ENCODE data around the gene XIRP2. TPM values are rescaled to one million over a fixed set of nuclear protein-coding genes. Genes with fewer than 3 reads are reported as not detected.
"Not testable (repeated sequence)": the region's sequence is repeated elsewhere in the genome, so short reads cannot be mapped to it uniquely, and the experiment has no call there.

Gene XIRP2
- total and polyA plus RNA-seq, 4 donors: under 0.01 to 0.14 (median 0.01) TPM; not detected in 1

DNA sequence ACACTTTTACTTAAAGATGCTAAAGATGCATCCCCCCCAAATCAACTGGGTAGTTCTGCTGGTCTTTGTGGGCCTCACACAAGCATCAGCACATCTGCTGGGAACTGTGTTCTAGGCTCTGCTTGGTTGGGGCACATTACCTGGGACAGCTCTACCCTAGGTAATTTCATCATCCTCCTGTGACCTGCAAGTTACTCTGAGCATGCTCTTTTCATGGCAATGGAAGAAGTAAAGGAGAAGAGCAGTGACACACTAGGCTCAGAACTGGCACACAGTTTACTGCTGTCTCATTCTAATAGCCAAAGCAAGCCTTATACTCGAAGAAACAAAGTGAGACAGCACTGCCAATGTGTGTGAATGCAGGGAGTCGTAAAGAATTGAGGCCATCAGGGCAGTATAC, 376.7 kb downstream of the XIRP2 start (continued):
- TF ChIP-seq, protein P1, sequence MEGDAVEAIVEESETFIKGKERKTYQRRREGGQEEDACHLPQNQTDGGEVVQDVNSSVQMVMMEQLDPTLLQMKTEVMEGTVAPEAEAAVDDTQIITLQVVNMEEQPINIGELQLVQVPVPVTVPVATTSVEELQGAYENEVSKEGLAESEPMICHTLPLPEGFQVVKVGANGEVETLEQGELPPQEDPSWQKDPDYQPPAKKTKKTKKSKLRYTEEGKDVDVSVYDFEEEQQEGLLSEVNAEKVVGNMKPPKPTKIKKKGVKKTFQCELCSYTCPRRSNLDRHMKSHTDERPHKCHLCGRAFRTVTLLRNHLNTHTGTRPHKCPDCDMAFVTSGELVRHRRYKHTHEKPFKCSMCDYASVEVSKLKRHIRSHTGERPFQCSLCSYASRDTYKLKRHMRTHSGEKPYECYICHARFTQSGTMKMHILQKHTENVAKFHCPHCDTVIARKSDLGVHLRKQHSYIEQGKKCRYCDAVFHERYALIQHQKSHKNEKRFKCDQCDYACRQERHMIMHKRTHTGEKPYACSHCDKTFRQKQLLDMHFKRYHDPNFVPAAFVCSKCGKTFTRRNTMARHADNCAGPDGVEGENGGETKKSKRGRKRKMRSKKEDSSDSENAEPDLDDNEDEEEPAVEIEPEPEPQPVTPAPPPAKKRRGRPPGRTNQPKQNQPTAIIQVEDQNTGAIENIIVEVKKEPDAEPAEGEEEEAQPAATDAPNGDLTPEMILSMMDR (IDR thresholded peaks at IDR 0.05; ENCODE audit: low read depth, low read length, missing input control): no peak

DNA sequence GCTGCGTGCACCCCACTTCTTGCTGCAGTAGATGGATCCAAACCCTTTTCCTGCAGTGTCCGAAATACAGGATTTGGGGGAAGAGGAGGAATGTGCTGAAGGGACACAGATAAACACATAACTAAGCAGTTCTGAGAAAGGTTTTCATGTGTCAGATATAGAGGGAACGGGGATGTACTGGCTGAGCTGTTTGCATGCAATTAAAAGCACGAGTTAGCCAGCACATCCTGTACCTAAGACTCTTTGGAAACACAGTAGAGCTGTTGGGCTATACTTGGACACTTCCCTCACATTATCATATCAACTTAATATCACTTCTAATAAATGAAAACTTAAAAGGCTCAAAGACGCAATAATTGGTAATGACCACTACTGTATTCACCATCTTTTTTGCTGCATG, 377.4 kb downstream of the XIRP2 start:
- no peaks in the 10 kb centered on the region for H3K36me3 ChIP-seq (ENCODE audit: control insufficient read depth in 4 of 4, insufficient read depth in 3 of 4, low read depth in 1 of 4, low read length in 3 of 4)
- no peak overlapping the region for H3K4me3 ChIP-seq (ENCODE audit: low read depth in 1 of 3, low read length in 3 of 3)
- TF ChIP-seq, protein P1 (IDR thresholded peaks at IDR 0.05; ENCODE audit: low read depth, low read length, missing input control): no peak
- TF ChIP-seq, protein P2, sequence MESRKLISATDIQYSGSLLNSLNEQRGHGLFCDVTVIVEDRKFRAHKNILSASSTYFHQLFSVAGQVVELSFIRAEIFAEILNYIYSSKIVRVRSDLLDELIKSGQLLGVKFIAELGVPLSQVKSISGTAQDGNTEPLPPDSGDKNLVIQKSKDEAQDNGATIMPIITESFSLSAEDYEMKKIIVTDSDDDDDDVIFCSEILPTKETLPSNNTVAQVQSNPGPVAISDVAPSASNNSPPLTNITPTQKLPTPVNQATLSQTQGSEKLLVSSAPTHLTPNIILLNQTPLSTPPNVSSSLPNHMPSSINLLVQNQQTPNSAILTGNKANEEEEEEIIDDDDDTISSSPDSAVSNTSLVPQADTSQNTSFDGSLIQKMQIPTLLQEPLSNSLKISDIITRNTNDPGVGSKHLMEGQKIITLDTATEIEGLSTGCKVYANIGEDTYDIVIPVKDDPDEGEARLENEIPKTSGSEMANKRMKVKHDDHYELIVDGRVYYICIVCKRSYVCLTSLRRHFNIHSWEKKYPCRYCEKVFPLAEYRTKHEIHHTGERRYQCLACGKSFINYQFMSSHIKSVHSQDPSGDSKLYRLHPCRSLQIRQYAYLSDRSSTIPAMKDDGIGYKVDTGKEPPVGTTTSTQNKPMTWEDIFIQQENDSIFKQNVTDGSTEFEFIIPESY (IDR thresholded peaks at IDR 0.05): no peak
- TF ChIP-seq RAD21 (IDR thresholded peaks at IDR 0.05) (no peak), SP1 (IDR thresholded peaks at IDR 0.05) (no peak), YY1 (IDR thresholded peaks at IDR 0.05) (no peak)
- peaks cover 0 to 6% (median 2%) of the 10 kb centered on the region in 4 donors for H3K9me3 ChIP-seq (ENCODE audit: control insufficient read depth in 4 of 4, low read length in 3 of 4)
- H3K4me1 ChIP-seq (ENCODE audit: control insufficient read depth in 4 of 4, insufficient read depth in 4 of 4, low read length in 3 of 4): no peaks in the 10 kb centered on the region
- no peak for DNase-seq (ENCODE audit: low spot score)
- no peak overlapping the region for H3K9ac ChIP-seq (ENCODE audit: low read depth in 1 of 2, low read length in 2 of 2)
- WGBS: 76% methylated on average over 5 of the region's 5 CpGs
- no peak overlapping the region for H3K27ac ChIP-seq (ENCODE audit: low read depth in 1 of 2, low read length in 2 of 2)
- H3K27me3 ChIP-seq (ENCODE audit: control insufficient read depth in 4 of 4, insufficient read depth in 4 of 4, low read length in 3 of 4): no peaks in the 10 kb centered on the region

DNA sequence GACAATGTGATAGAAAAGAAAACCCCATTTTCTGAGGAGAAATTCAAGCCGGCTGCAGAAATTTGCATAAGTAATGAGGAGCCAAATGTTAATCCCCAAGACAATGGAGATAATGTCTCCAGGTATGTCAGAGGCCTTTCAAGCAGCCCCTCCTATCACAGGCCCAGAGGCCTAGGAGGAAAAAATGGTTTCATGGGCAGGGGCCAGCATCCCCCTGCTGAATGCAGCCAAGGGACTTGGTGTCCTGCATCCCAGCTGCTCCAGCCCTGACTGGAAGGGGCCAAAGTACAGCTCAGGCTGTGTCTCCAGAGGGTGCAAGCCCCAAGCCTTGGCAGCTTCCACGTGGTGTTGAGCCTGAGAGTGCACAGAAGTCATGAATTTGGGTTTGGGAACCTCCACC, 380.0 kb downstream of the XIRP2 start:
- not testable (repeated sequence) for H3K36me3 ChIP-seq (ENCODE audit: control insufficient read depth in 4 of 4, insufficient read depth in 3 of 4, low read depth in 1 of 4, low read length in 3 of 4); H3K27me3 ChIP-seq (ENCODE audit: control insufficient read depth in 4 of 4, insufficient read depth in 4 of 4, low read length in 3 of 4); DNase-seq (ENCODE audit: low spot score); H3K4me1 ChIP-seq (ENCODE audit: control insufficient read depth in 4 of 4, insufficient read depth in 4 of 4, low read length in 3 of 4); H3K9ac ChIP-seq (ENCODE audit: low read depth in 1 of 2, low read length in 2 of 2); H3K9me3 ChIP-seq (ENCODE audit: control insufficient read depth in 4 of 4, low read length in 3 of 4); H3K4me3 ChIP-seq (ENCODE audit: low read depth in 1 of 3, low read length in 3 of 3); H3K27ac ChIP-seq (ENCODE audit: low read depth in 1 of 2, low read length in 2 of 2)
- WGBS: 65% methylated on average over 2 of the region's 2 CpGs

DNA sequence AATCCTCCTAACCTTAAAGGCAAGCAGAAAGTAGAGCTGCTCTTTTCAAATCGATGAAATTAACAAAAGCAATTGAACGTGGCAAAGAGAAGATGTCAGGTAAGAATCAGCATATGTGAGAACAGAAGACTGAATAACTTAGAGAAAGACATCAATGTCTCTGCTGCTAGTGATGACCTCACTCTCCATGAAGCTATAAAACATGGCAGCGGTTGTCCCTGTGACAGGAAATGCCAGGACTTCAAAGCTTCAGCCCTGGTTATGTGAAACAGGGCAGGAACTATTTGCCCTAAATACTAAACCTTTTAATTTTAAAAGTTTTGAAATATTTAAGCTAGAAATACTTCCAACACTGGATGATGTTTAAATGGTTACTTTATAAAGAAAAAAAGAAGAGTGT, 383.7 kb downstream of the XIRP2 start:
- no peaks in the 10 kb centered on the region for H3K36me3 ChIP-seq (ENCODE audit: control insufficient read depth in 4 of 4, insufficient read depth in 3 of 4, low read depth in 1 of 4, low read length in 3 of 4)
- H3K27me3 ChIP-seq (ENCODE audit: control insufficient read depth in 4 of 4, insufficient read depth in 4 of 4, low read length in 3 of 4): no peaks in the 10 kb centered on the region
- H3K9ac ChIP-seq (ENCODE audit: low read depth in 1 of 2, low read length in 2 of 2): no peak overlapping the region
- H3K4me1 ChIP-seq (ENCODE audit: control insufficient read depth in 4 of 4, insufficient read depth in 4 of 4, low read length in 3 of 4): no peaks in the 10 kb centered on the region
- TF ChIP-seq EGR1 (IDR thresholded peaks at IDR 0.05; ENCODE audit: low read depth in 2 of 2): no peak
- no peak overlapping the region for H3K4me3 ChIP-seq (ENCODE audit: low read depth in 1 of 3, low read length in 3 of 3)
- WGBS: 69% methylated on average over 3 of the region's 3 CpGs
- peaks cover 0 to 6% (median 2%) of the 10 kb centered on the region in 4 donors for H3K9me3 ChIP-seq (ENCODE audit: control insufficient read depth in 4 of 4, low read length in 3 of 4)
- DNase-seq (ENCODE audit: low spot score): no peak
- no peak overlapping the region for H3K27ac ChIP-seq (ENCODE audit: low read depth in 1 of 2, low read length in 2 of 2)

Data from liver (tissue), 9 donors.